Coronary artery (tissue), 2 donors: ENCODE measurements around the gene CEP97.
"Not testable (repeated sequence)": the region's sequence is repeated elsewhere in the genome, so short reads cannot be mapped to it uniquely, and the experiment has no call there.

ENCODE experiments used
- DNase-seq: peaks from one replicate; pipeline ENCODE4 v3.0.0-alpha.2; 2017; ENCODE audit warnings: low spot score
- H3K27ac ChIP-seq, 2 donors: fragments of 200-600 bp; sonication (generic); one replicate each; pipeline ENCODE4 v1.5.1; 2016 to 2019
- H3K4me3 ChIP-seq: fragments of 200-600 bp; sonication (generic); 2 replicates; pipeline ENCODE4 v1.5.1; 2016; ENCODE audit warnings: mild to moderate bottlenecking, moderate library complexity
- TF ChIP-seq, protein P1 (sequence below): fragments of 200-600 bp; sonication (generic); IDR thresholded peaks from one replicate; pipeline ENCODE4 v1.5.1; 2019; ENCODE audit warnings: antibody characterized with exemption

CEP97 gene

GRCh38 chr3:101762041-101762646 lies 37.7 kb downstream of the CEP97 start:
- H3K27ac ChIP-seq: no peak overlapping the region
- H3K4me3 ChIP-seq: no peak overlapping the region
- DNase-seq: no peak
- TF ChIP-seq, protein P1, sequence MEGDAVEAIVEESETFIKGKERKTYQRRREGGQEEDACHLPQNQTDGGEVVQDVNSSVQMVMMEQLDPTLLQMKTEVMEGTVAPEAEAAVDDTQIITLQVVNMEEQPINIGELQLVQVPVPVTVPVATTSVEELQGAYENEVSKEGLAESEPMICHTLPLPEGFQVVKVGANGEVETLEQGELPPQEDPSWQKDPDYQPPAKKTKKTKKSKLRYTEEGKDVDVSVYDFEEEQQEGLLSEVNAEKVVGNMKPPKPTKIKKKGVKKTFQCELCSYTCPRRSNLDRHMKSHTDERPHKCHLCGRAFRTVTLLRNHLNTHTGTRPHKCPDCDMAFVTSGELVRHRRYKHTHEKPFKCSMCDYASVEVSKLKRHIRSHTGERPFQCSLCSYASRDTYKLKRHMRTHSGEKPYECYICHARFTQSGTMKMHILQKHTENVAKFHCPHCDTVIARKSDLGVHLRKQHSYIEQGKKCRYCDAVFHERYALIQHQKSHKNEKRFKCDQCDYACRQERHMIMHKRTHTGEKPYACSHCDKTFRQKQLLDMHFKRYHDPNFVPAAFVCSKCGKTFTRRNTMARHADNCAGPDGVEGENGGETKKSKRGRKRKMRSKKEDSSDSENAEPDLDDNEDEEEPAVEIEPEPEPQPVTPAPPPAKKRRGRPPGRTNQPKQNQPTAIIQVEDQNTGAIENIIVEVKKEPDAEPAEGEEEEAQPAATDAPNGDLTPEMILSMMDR: no peak

- not testable (repeated sequence) for H3K27ac ChIP-seq, H3K4me3 ChIP-seq, DNase-seq
These were observed 53.4 kb downstream of the CEP97 start for GRCh38 chr3:101777745-101778281.

GRCh38 chr3:101778385-101779046 lies 54.1 kb downstream of the CEP97 start:
- DNase-seq: no peak
- TF ChIP-seq, protein P1: no peak

GRCh38 chr3:101779047-101779821 lies 54.8 kb downstream of the CEP97 start, which contains the start of gene NXPE3:
Gene NXPE3 (plus strand): TSS chr3:101779211. CDS start chr3:101785597, 6,386 bp downstream.
- peak; percentile 95 for DNase-seq
- H3K4me3 ChIP-seq: peak within 1 kb of the TSS; percentile 84
- TF ChIP-seq, protein P1: no peak
- peak within 1 kb of the TSS; percentile 73 to 91 for H3K27ac ChIP-seq

More at GRCh38 chr3:101778385-101779046, 54.1 kb downstream of the CEP97 start:
- Histone ChIP-seq H3K4me3 (peak overlapping the region; percentile 84), H3K27ac (peak overlapping the region; percentile 73 to 91)

DNA sequence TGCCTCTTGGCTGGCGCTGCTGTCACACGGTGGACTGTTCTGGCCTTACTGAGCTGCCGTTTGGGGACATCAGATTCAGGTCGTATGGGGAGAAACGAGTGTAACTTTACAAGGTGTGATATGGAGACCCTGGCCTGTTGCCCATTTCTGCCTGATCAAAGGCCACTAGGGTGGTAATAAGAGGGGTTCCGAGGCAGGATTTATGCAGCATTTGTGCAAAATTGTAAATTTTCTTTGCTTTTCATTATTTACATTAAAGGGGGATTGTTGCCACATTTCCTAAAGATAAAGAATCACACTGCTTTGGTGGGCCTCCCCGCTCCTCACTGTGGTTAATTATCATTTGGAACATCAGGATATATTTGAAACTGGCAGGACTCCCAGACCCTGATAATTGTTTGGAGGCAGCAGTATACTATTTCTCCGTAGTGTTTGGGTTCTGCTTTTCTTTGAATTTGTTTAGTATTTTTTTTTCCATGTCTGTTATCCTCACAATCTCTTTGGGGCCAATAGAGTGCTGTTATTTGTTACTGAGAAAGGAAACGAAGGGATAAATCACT lies 55.5 kb downstream of the CEP97 start:
- DNase-seq: no peak
- TF ChIP-seq, protein P1: no peak
- Histone ChIP-seq H3K4me3 (peak overlapping the region; percentile 84), H3K27ac (peak overlapping the region; percentile 73 to 91)

GRCh38 chr3:101780661-101781060 lies 56.2 kb downstream of the CEP97 start:
- TF ChIP-seq, protein P1: no peak
- Histone ChIP-seq H3K4me3 (peak overlapping the region; percentile 84), H3K27ac (peak overlapping the region in 1 of 2 donors; percentile 73)
- no peak for DNase-seq

DNA sequence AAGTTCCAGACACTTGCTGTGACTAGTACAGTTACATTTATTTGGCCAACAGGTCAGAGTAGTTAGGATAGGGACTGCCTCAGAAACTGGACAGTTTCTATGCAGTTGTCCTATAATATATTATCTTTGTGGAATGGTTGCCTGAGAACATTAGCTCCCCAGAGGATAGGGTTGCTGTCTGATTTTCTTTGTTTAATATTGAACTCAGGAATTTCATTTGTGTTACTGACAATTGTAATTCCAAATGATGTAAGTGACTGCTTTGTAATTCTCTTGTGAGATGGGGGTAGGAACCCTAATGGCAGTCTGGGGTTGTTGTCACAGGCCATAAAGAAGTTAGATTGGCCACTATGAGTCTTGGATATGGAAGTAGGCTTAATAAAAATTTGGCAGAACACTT lies 56.8 kb downstream of the CEP97 start:
- DNase-seq: no peak
- H3K27ac ChIP-seq: no peak overlapping the region
- TF ChIP-seq, protein P1: no peak
- H3K4me3 ChIP-seq: peak overlapping the region; percentile 84
